ENCODE measurements around the gene TTN.

GRCh38 chr2:178811045-178811444, 3.8 kb upstream of the TTN start:
- TF ChIP-seq CTCF (conservative IDR thresholded peaks at IDR 0.05; ENCODE audit: low read depth, low read length) (no peak), EZH2 (IDR thresholded peaks at IDR 0.05; ENCODE audit: low read length, unreplicated experiment) (no peak), EZH2phosphoT487 (IDR thresholded peaks at IDR 0.05; ENCODE audit: borderline replicate concordance, low read length) (no peak)

Measured in PC-3 (cell line).